Activated CD8-positive, alpha-beta memory T cell treated with anti-CD3 and anti-CD28 coated beads for 1 hour (primary cell): Measurements from ENCODE around the gene PRKG1.
"Not testable (repeated sequence)": the region's sequence is repeated elsewhere in the genome, so short reads cannot be mapped to it uniquely, and the experiment has no call there.

ENCODE experiments used
- DNase-seq, 2 donors: peaks; one replicate each; pipeline ENCODE4 v3.0.0-alpha.2; 2020; ENCODE audit warnings: low read depth in 1 of 2; ENCODE audit errors: extremely low read depth in 1 of 2

Gene PRKG1

GRCh38 chr10:51313251-51313650, 239.0 kb downstream of the PRKG1 start:
- no peak for DNase-seq

- no peak for DNase-seq
Measured at GRCh38 chr10:51313773-51314478, 239.6 kb downstream of the PRKG1 start.

DNA sequence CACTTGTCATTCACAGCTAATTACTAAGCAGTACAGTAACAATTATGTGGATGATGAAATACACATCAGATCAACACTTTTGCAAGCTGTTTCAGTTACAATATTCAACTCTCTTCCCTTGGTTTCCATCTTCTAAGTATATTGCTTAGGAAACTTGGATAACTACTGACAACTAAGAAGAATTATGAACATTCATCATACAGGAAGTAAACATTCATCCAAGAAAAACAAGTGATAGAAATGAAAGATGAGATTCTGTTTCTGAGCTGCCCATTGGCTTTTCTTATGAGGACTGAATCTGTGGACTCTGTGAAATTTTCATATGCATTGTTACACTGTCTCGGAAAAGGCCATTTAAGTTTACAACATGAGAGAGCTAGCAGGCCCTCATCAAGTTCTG, 240.2 kb downstream of the PRKG1 start:
- no peak for DNase-seq

DNA sequence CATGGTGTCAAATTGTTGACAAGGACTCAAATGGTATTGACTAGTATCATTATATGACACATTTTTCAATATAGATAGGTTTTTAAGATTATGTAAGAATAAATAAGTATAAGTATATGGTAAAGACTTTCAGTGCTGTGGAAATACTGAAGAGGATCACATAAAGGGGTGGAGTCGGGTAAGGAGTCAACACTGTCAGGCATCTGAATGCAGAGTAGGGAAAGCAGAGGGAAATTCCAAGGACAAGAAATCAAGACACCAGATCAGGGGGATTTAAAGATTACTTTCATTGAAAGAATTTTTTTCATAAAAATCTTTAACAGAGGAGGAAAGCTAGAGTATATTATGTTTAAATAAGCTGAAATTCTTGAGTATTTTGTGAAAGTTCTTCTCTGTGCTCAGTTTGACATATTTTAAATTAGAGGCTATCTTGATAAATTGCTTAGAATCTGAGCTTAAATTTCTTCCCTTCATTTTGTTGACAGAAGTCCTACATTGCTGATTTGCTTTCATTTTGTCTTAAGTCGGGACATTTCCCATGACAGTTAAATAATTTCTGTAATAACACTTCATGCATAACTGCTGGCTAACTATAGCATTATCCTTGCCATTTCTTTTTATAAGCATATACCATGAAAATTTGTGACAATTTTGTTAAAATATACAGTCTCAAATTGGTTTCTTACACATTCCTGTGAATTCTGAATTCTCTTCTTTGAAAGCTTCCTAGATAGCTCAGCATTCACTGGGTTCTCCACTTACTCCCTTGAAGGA, 244.3 kb downstream of the PRKG1 start:
- DNase-seq, result no peak

DNA sequence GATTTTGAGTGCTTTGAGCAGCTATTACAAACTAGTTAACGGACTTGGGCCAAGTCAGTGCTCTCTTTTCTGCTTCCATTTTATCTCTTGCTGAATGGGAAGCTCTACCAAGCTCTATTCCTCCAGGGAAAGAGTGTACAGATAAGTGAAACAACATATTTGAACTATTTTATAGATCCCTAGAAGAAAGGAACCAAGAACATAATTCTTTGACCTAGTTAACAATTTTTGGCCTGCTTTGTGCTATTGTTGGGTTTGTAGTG, 244.8 kb downstream of the PRKG1 start:
- no peak for DNase-seq

DNA sequence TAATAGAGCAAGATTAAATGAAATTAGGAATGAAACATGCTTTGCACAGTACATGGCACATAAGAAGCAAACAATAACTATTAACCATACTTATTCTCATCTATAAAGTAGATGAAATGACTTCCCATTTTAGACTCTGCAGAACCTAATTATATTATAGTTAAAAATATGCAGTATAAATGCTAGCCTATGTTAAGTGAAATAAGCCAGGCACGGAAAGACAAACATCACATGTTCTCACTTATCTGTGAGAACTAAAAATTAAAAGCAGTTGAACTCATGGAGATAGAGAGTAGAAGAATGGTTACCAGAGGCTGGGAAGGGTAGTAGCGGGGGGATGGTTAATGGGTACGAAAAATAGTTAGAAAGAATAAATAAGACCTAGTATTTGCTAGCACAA, 247.0 kb downstream of the PRKG1 start:
- no peak for DNase-seq

DNA sequence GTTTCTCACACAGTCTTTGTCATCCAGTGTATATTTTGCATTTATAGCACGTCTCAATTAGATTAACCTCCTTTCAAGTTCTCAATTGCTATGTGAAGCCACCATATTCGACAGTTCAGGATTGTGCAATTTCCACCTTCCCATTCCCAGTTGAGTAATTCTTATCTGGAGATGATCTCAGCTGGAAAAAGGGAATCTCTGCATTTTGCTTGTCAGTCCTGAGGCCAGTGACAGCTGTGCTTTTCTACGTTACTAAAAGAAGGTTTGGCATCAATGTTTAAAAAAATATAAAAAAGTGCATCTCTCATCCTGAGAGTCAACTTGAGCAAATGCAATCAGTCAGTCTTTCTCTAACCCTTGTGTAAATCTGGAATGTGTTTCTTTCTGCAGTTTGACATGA, 247.7 kb downstream of the PRKG1 start:
- no peak for DNase-seq

GRCh38 chr10:51325649-51326048, 251.4 kb downstream of the PRKG1 start:
- no peak for DNase-seq

- no peak for DNase-seq
Measured at GRCh38 chr10:51326174-51326573, 251.9 kb downstream of the PRKG1 start.

DNA sequence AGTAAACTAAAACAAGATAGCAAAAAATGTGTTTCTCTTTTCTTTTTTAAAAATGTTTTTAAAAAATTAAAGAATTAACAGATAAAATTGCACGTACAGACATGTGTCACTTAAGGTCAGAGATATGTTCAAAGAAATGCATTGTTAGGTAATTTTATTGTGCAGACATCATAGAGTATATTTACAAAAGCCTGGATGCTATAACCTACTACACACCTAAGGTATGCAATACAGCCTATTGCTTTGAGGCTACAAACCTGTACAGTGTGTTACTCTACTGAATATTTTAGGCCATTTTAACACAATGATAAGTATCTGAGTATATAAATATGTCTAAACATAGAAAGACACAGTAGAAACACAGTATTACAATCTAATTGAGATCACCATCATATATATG, 253.1 kb downstream of the PRKG1 start:
- no peak for DNase-seq

DNA sequence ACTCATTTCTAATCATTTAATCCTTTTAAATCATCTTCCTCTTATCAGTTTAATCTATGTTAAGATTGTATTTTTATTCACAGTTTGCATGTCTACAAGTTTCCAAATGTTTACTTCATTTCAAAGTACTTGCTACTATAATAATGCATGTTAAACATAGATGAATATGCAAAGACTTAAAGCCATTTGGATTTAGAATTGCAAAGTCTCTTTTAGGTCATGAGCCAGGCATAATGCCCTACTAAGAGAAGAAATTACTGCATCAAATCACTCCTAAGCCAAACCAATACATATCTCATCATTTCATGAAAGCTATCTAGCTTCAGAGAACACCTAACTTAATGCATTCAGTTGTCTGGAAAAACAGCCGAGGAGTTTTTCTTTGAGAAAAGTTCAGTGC, 266.1 kb downstream of the PRKG1 start:
- no peak for DNase-seq

DNA sequence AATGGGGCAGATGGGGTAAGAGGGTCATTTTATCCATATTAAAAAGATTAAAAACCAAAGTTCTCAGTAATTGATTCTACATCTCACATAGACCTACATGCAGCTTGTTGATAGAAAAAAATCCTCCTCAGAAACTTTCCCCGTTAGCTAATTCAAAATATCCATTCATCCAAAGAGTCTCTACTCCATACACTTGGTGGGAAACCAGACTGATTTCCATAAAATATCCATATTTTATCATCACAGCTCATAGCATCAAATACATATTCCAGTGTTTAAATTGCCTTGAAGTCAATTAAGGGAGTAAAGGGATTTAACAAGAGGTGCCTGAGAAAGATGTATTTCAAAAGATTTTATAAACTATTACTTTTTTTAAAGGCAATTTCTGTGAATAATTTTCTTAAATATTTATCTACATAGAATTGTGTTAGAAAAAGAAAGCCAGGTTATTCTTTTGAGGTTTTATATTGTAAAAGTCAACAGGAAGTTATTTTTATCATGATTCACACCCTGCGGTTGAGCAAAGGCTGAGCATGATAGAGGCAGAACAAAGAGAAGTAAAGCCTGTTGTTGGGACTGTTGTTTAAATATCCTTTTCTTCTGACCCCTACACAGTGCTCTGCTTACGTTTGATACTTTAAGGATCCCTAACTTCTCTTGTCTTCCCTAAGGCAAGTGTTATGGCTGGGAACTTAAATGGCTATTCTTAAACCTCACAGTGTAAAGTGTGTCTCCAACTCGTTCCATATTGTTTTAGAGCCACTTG, 266.7 kb downstream of the PRKG1 start:
- no peak for DNase-seq

DNA sequence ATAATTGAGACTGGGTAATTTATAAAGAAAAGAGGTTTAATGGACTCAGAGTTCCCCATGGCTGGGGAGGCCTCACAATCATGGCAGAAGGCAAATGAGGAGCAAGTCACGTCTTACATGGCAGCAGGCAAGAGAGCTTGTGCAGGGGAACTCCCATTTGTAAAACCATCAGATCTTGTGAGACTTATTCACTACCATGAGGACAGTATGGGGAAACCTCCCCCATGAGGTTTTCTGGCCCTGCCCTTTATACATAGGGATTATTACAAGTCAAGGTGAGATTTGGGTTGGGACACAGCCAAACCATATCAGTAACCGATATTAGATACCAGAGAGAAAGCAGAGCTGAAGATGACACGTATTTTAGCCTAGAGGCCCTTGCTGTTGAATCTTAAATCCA, 267.5 kb downstream of the PRKG1 start:
- DNase-seq, result not testable (repeated sequence)

GRCh38 chr10:51342381-51342780, 268.1 kb downstream of the PRKG1 start:
- DNase-seq, result no peak

- DNase-seq, result no peak
Measured at GRCh38 chr10:51343391-51343790, 269.1 kb downstream of the PRKG1 start.

DNA sequence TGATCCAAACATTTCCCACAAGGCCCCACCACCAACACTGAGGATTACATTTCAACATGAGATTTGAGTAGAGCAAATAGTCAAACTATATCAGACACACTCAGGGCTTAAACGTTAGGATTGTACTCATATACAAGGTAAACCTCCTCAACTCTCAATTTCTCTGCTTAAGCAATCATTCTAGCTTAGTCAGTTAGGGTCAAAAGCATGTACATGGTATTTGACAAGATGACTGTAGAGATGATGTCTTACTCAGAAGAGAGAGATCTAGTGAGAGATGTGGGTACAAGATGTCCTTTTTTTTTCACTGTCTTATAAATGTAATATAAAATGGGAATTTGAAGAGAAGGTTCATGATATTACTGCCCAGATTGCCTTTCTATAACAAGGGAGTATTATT, 270.1 kb downstream of the PRKG1 start:
- no peak for DNase-seq

DNA sequence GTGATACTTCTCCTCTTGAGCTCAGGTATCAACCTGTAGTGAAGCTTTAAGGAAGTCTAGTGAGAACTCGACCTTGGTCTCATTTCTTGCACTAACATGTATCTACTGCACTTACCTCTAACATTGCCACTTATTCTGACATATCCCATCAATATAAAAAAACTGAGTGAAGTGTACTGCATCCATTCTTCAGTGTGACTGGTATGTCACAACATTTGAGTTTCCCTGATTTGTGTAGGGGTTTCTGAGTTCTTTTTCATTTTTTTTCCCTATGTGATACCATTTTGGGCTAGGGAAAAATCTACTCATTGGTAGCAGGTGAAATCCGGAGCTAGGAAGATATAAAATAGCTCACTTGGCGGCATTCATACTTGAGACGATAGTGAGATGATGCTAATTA, 274.3 kb downstream of the PRKG1 start:
- no peak for DNase-seq

- no peak for DNase-seq
Measured at GRCh38 chr10:51357170-51357569, 282.9 kb downstream of the PRKG1 start.

GRCh38 chr10:51358227-51358626, 283.9 kb downstream of the PRKG1 start:
- no peak for DNase-seq

- DNase-seq, result no peak
Measured at GRCh38 chr10:51363415-51363814, 289.1 kb downstream of the PRKG1 start.

- DNase-seq, result no peak
Measured at GRCh38 chr10:51364674-51365073, 290.4 kb downstream of the PRKG1 start.

- no peak for DNase-seq
Measured at GRCh38 chr10:51366044-51366443, 291.8 kb downstream of the PRKG1 start.
